Measurements from ENCODE around the gene NT5E. TPM values are rescaled to one million over a fixed set of nuclear protein-coding genes. Genes with fewer than 3 reads are reported as not detected.

Gene NT5E
- total and polyA plus RNA-seq, 4 donors: 13.5 to 51.5 (median 34.1) TPM

DNA sequence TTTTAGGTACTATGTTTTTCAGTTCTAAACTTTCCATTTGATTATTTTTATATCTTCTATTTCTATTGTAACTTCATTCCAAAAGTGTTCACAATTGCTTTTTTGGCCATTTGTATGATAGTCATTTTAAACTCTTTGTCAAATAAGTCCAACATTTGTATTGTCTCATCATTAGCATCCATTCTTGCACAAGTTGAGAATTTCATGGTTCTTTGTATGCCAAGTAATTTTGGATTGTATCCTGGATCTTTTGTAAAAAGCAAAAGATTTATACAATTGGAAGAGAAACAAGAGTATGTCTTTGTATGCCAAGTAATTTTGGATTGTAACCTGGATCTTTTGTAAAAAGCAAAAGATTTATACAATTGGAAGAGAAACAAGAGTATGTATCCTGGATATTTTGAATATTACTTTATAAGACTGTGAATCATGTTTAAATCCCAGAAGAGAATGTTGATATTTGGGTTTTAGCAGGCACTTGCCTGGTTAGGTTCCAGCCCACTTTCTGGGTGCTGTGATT is 36.9 kb upstream of the NT5E start:
- no peak overlapping the region for H3K27ac ChIP-seq (ENCODE audit: low read depth in 1 of 2, low read length in 2 of 2)
- H3K9ac ChIP-seq (ENCODE audit: low read depth in 1 of 2, low read length in 2 of 2): no peak overlapping the region
- no peaks in the 10 kb centered on the region for H3K36me3 ChIP-seq (ENCODE audit: control insufficient read depth in 4 of 4, insufficient read depth in 3 of 4, low read depth in 1 of 4, low read length in 3 of 4)
- DNase-seq (ENCODE audit: low spot score): no peak
- H3K4me1 ChIP-seq (ENCODE audit: control insufficient read depth in 4 of 4, insufficient read depth in 4 of 4, low read length in 3 of 4): no peaks in the 10 kb centered on the region
- TF ChIP-seq HNF4A (conservative IDR thresholded peaks at IDR 0.05) (no peak), HNF4G (IDR thresholded peaks at IDR 0.05) (no peak), YY1 (IDR thresholded peaks at IDR 0.05) (no peak), NR2F2 (IDR thresholded peaks at IDR 0.05) (no peak), FOXA2 (IDR thresholded peaks at IDR 0.05) (no peak), RAD21 (IDR thresholded peaks at IDR 0.05) (no peak), TAF1 (conservative IDR thresholded peaks at IDR 0.05) (no peak), EGR1 (IDR thresholded peaks at IDR 0.05; ENCODE audit: low read depth in 2 of 2) (no peak), JUND (IDR thresholded peaks at IDR 0.05) (no peak), RXRA (IDR thresholded peaks at IDR 0.05) (no peak), SP1 (IDR thresholded peaks at IDR 0.05) (no peak), GABPA (IDR thresholded peaks at IDR 0.05 in 1 of 2, conservative IDR thresholded peaks at IDR 0.05 in 1 of 2) (no peak), MAX (IDR thresholded peaks at IDR 0.05) (no peak), ATF3 (IDR thresholded peaks at IDR 0.05) (no peak), FOXA1 (IDR thresholded peaks at IDR 0.05) (no peak)
- TF ChIP-seq, protein P1, sequence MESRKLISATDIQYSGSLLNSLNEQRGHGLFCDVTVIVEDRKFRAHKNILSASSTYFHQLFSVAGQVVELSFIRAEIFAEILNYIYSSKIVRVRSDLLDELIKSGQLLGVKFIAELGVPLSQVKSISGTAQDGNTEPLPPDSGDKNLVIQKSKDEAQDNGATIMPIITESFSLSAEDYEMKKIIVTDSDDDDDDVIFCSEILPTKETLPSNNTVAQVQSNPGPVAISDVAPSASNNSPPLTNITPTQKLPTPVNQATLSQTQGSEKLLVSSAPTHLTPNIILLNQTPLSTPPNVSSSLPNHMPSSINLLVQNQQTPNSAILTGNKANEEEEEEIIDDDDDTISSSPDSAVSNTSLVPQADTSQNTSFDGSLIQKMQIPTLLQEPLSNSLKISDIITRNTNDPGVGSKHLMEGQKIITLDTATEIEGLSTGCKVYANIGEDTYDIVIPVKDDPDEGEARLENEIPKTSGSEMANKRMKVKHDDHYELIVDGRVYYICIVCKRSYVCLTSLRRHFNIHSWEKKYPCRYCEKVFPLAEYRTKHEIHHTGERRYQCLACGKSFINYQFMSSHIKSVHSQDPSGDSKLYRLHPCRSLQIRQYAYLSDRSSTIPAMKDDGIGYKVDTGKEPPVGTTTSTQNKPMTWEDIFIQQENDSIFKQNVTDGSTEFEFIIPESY (IDR thresholded peaks at IDR 0.05): no peak
- TF ChIP-seq, protein P2, sequence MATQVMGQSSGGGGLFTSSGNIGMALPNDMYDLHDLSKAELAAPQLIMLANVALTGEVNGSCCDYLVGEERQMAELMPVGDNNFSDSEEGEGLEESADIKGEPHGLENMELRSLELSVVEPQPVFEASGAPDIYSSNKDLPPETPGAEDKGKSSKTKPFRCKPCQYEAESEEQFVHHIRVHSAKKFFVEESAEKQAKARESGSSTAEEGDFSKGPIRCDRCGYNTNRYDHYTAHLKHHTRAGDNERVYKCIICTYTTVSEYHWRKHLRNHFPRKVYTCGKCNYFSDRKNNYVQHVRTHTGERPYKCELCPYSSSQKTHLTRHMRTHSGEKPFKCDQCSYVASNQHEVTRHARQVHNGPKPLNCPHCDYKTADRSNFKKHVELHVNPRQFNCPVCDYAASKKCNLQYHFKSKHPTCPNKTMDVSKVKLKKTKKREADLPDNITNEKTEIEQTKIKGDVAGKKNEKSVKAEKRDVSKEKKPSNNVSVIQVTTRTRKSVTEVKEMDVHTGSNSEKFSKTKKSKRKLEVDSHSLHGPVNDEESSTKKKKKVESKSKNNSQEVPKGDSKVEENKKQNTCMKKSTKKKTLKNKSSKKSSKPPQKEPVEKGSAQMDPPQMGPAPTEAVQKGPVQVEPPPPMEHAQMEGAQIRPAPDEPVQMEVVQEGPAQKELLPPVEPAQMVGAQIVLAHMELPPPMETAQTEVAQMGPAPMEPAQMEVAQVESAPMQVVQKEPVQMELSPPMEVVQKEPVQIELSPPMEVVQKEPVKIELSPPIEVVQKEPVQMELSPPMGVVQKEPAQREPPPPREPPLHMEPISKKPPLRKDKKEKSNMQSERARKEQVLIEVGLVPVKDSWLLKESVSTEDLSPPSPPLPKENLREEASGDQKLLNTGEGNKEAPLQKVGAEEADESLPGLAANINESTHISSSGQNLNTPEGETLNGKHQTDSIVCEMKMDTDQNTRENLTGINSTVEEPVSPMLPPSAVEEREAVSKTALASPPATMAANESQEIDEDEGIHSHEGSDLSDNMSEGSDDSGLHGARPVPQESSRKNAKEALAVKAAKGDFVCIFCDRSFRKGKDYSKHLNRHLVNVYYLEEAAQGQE (IDR thresholded peaks at IDR 0.05): no peak
- TF ChIP-seq, protein P3, sequence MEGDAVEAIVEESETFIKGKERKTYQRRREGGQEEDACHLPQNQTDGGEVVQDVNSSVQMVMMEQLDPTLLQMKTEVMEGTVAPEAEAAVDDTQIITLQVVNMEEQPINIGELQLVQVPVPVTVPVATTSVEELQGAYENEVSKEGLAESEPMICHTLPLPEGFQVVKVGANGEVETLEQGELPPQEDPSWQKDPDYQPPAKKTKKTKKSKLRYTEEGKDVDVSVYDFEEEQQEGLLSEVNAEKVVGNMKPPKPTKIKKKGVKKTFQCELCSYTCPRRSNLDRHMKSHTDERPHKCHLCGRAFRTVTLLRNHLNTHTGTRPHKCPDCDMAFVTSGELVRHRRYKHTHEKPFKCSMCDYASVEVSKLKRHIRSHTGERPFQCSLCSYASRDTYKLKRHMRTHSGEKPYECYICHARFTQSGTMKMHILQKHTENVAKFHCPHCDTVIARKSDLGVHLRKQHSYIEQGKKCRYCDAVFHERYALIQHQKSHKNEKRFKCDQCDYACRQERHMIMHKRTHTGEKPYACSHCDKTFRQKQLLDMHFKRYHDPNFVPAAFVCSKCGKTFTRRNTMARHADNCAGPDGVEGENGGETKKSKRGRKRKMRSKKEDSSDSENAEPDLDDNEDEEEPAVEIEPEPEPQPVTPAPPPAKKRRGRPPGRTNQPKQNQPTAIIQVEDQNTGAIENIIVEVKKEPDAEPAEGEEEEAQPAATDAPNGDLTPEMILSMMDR (IDR thresholded peaks at IDR 0.05; ENCODE audit: low read depth, low read length, missing input control): no peak
- H3K9me3 ChIP-seq (ENCODE audit: control insufficient read depth in 4 of 4, low read length in 3 of 4): no peaks in the 10 kb centered on the region
- H3K27me3 ChIP-seq (ENCODE audit: control insufficient read depth in 4 of 4, insufficient read depth in 4 of 4, low read length in 3 of 4): no peaks in the 10 kb centered on the region
- no peak overlapping the region for H3K4me3 ChIP-seq (ENCODE audit: low read depth in 1 of 3, low read length in 3 of 3)
